Measurements from ENCODE around the gene PRKRA.
"Not testable (repeated sequence)": the region's sequence is repeated elsewhere in the genome, so short reads cannot be mapped to it uniquely, and the experiment has no call there.

PRKRA gene

GRCh38 chr2:178429336-178429735 is 21.6 kb downstream of the PRKRA start:
- peaks cover 51% of the 10 kb centered on the region for H3K36me3 ChIP-seq (ENCODE audit: low read depth)

GRCh38 chr2:178428396-178428806 is 22.6 kb downstream of the PRKRA start:
- no peak for TF ChIP-seq CTCF (IDR thresholded peaks at IDR 0.05; ENCODE audit: poor library complexity, severe bottlenecking)
- H3K4me1 ChIP-seq (ENCODE audit: insufficient read depth, poor library complexity, severe bottlenecking) = no peaks in the 10 kb centered on the region
- peaks cover 42% of the 10 kb centered on the region for H3K36me3 ChIP-seq (ENCODE audit: low read depth)

More at GRCh38 chr2:178429336-178429735, 21.6 kb downstream of the PRKRA start:
- H3K27me3 ChIP-seq (ENCODE audit: insufficient read depth, poor library complexity, severe bottlenecking) = no peaks in the 10 kb centered on the region
- H3K27ac ChIP-seq (ENCODE audit: poor library complexity, severe bottlenecking) = no peak overlapping the region
- TF ChIP-seq CTCF (IDR thresholded peaks at IDR 0.05; ENCODE audit: poor library complexity, severe bottlenecking) = no peak
- no peak for DNase-seq (ENCODE audit: low spot score)
- H3K4me1 ChIP-seq (ENCODE audit: insufficient read depth, poor library complexity, severe bottlenecking) = no peaks in the 10 kb centered on the region
- H3K4me3 ChIP-seq (ENCODE audit: severe bottlenecking) = no peak overlapping the region
- no peaks in the 10 kb centered on the region for H3K9me3 ChIP-seq (ENCODE audit: severe bottlenecking)
- no peak for ATAC-seq (ENCODE audit: low read depth)

GRCh38 chr2:178427458-178427857 is 23.5 kb downstream of the PRKRA start:
- Histone ChIP-seq H3K4me3 (ENCODE audit: severe bottlenecking) (no peak overlapping the region), H3K27ac (ENCODE audit: poor library complexity, severe bottlenecking) (no peak overlapping the region), H3K27me3 (ENCODE audit: insufficient read depth, poor library complexity, severe bottlenecking) (no peaks in the 10 kb centered on the region), H3K9me3 (ENCODE audit: severe bottlenecking) (no peaks in the 10 kb centered on the region), H3K36me3 (ENCODE audit: low read depth) (peaks cover 33% of the 10 kb centered on the region), H3K4me1 (ENCODE audit: insufficient read depth, poor library complexity, severe bottlenecking) (no peaks in the 10 kb centered on the region)
- no peak for DNase-seq (ENCODE audit: low spot score)
- ATAC-seq (ENCODE audit: low read depth) = no peak
- no peak for TF ChIP-seq CTCF (IDR thresholded peaks at IDR 0.05; ENCODE audit: poor library complexity, severe bottlenecking)

More at GRCh38 chr2:178428396-178428806, 22.6 kb downstream of the PRKRA start:
- Histone ChIP-seq H3K4me3 (ENCODE audit: severe bottlenecking) (no peak overlapping the region), H3K27me3 (ENCODE audit: insufficient read depth, poor library complexity, severe bottlenecking) (no peaks in the 10 kb centered on the region), H3K27ac (ENCODE audit: poor library complexity, severe bottlenecking) (no peak overlapping the region), H3K9me3 (ENCODE audit: severe bottlenecking) (no peaks in the 10 kb centered on the region)
- ATAC-seq (ENCODE audit: low read depth) (no peak), DNase-seq (ENCODE audit: low spot score) (no peak)

- H3K27me3 ChIP-seq (ENCODE audit: insufficient read depth, poor library complexity, severe bottlenecking) = no peaks in the 10 kb centered on the region
- H3K27ac ChIP-seq (ENCODE audit: poor library complexity, severe bottlenecking) = no peak overlapping the region
- ATAC-seq (ENCODE audit: low read depth) (no peak; the same call in 2 of the 3 replicates), DNase-seq (ENCODE audit: low spot score) (no peak)
- no peak for TF ChIP-seq CTCF (IDR thresholded peaks at IDR 0.05; ENCODE audit: poor library complexity, severe bottlenecking)
- no peaks in the 10 kb centered on the region for H3K9me3 ChIP-seq (ENCODE audit: severe bottlenecking)
- no peaks in the 10 kb centered on the region for H3K4me1 ChIP-seq (ENCODE audit: insufficient read depth, poor library complexity, severe bottlenecking)
- H3K36me3 ChIP-seq (ENCODE audit: low read depth) = peaks cover 27% of the 10 kb centered on the region
- no peak overlapping the region for H3K4me3 ChIP-seq (ENCODE audit: severe bottlenecking)
Measured at GRCh38 chr2:178426388-178426787, 24.6 kb downstream of the PRKRA start.

GRCh38 chr2:178425255-178425827 is 25.6 kb downstream of the PRKRA start:
- Histone ChIP-seq H3K36me3 (ENCODE audit: low read depth) (peaks cover 23% of the 10 kb centered on the region), H3K9me3 (ENCODE audit: severe bottlenecking) (no peaks in the 10 kb centered on the region), H3K27me3 (ENCODE audit: insufficient read depth, poor library complexity, severe bottlenecking) (no peaks in the 10 kb centered on the region), H3K27ac (ENCODE audit: poor library complexity, severe bottlenecking) (no peak overlapping the region), H3K4me1 (ENCODE audit: insufficient read depth, poor library complexity, severe bottlenecking) (no peaks in the 10 kb centered on the region), H3K4me3 (ENCODE audit: severe bottlenecking) (no peak overlapping the region)
- no peak for TF ChIP-seq CTCF (IDR thresholded peaks at IDR 0.05; ENCODE audit: poor library complexity, severe bottlenecking)
- no peak for DNase-seq (ENCODE audit: low spot score)
- no peak for ATAC-seq (ENCODE audit: low read depth)

GRCh38 chr2:178423746-178424145 is 27.2 kb downstream of the PRKRA start:
- not testable (repeated sequence) for H3K4me3 ChIP-seq (ENCODE audit: severe bottlenecking); ATAC-seq (ENCODE audit: low read depth); H3K27ac ChIP-seq (ENCODE audit: poor library complexity, severe bottlenecking); H3K9me3 ChIP-seq (ENCODE audit: severe bottlenecking); H3K27me3 ChIP-seq (ENCODE audit: insufficient read depth, poor library complexity, severe bottlenecking); H3K4me1 ChIP-seq (ENCODE audit: insufficient read depth, poor library complexity, severe bottlenecking); DNase-seq (ENCODE audit: low spot score)
- peaks cover 25% of the 10 kb centered on the region for H3K36me3 ChIP-seq (ENCODE audit: low read depth)

Measured in RWPE2 (cell line).